Measurements from ENCODE around the gene ZNF423.

ZNF423 gene

DNA sequence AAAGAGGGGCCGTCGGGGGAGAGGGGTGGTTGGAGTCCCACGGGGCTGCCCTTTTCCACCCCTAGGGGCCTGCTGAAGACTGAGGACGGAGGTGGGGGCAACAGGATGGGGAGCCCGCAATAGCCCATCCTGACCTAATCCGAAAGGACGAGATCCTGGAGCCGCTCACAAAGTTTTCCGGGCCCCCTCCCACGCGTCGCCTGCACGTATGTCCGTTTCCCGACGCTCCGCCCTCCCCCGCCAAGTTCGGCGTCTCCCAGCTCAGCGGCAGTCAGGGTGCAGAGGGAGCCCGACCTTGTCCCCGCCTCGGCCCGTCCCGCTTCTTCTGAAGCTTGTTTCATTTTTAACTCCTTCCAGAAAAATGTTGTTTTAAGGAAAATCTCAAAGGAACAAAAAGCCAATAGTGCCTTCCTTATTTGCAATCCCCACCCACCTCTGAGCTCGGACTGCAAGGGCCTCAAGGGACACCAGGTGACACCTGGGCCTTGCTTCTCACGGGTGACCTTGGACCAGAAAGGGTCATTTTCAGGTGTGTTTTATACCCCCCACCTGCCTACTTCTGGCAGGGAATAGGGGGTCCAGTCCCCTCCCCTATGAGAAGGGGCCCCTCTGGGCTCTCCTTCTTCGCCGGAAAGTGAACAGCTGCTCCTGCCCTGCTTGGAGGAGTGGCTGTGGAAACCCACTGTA, 3.4 kb upstream of the ZNF423 start:
- no peak for FAIRE-seq
- DNase-seq (ENCODE audit: insufficient read length, low spot score), result no peak
- TF ChIP-seq POLR2A (IDR thresholded peaks at IDR 0.05; ENCODE audit: low read depth, low read length), result no peak
- TF ChIP-seq PAX5 (IDR thresholded peaks at IDR 0.05; ENCODE audit: insufficient read depth, low read length, severe bottlenecking), result no peak
- no peak for TF ChIP-seq POLR2AphosphoS5 (IDR thresholded peaks at IDR 0.05; ENCODE audit: low read depth, low read length)
- no peak for TF ChIP-seq POU2F2 (IDR thresholded peaks at IDR 0.05; ENCODE audit: low read depth, low read length)
- no peak for TF ChIP-seq SPI1 (IDR thresholded peaks at IDR 0.05; ENCODE audit: low read depth, low read length)
- no peak for TF ChIP-seq TAF1 (IDR thresholded peaks at IDR 0.05; ENCODE audit: low read depth, low read length)

- DNase-seq (ENCODE audit: insufficient read length, low spot score), result no peak
- no peak for TF ChIP-seq PAX5 (IDR thresholded peaks at IDR 0.05; ENCODE audit: insufficient read depth, low read length, severe bottlenecking)
- TF ChIP-seq TAF1 (IDR thresholded peaks at IDR 0.05; ENCODE audit: low read depth, low read length), result no peak
- no peak for TF ChIP-seq POLR2AphosphoS5 (IDR thresholded peaks at IDR 0.05; ENCODE audit: low read depth, low read length)
- no peak for TF ChIP-seq POLR2A (IDR thresholded peaks at IDR 0.05; ENCODE audit: low read depth, low read length)
- no peak for FAIRE-seq
Observed at GRCh38 chr16:49858200-49859124, 2.5 kb upstream of the ZNF423 start.

GRCh38 chr16:49857423-49858181, 1.7 kb upstream of the ZNF423 start:
- FAIRE-seq (no peak), DNase-seq (ENCODE audit: insufficient read length, low spot score) (peak; percentile 79)
- TF ChIP-seq POLR2AphosphoS5 (IDR thresholded peaks at IDR 0.05; ENCODE audit: low read depth, low read length), result no peak
- TF ChIP-seq POU2F2 (IDR thresholded peaks at IDR 0.05; ENCODE audit: low read depth, low read length), result no peak
- TF ChIP-seq PAX5 (IDR thresholded peaks at IDR 0.05; ENCODE audit: insufficient read depth, low read length, severe bottlenecking), result no peak
- TF ChIP-seq TAF1 (IDR thresholded peaks at IDR 0.05; ENCODE audit: low read depth, low read length), result no peak
- no peak for TF ChIP-seq POLR2A (IDR thresholded peaks at IDR 0.05; ENCODE audit: low read depth, low read length)
- TF ChIP-seq SPI1 (IDR thresholded peaks at IDR 0.05; ENCODE audit: low read depth, low read length), result no peak

- no peak for FAIRE-seq
- no peak for DNase-seq (ENCODE audit: insufficient read length, low spot score)
- TF ChIP-seq POLR2A (IDR thresholded peaks at IDR 0.05; ENCODE audit: low read depth, low read length) (no peak), POLR2AphosphoS5 (IDR thresholded peaks at IDR 0.05; ENCODE audit: low read depth, low read length) (no peak), PAX5 (IDR thresholded peaks at IDR 0.05; ENCODE audit: insufficient read depth, low read length, severe bottlenecking) (no peak), POU2F2 (IDR thresholded peaks at IDR 0.05; ENCODE audit: low read depth, low read length) (no peak), SPI1 (IDR thresholded peaks at IDR 0.05; ENCODE audit: low read depth, low read length) (no peak), TAF1 (IDR thresholded peaks at IDR 0.05; ENCODE audit: low read depth, low read length) (no peak)
Observed at GRCh38 chr16:49856672-49857330, 889 bp upstream of the ZNF423 start.

DNA sequence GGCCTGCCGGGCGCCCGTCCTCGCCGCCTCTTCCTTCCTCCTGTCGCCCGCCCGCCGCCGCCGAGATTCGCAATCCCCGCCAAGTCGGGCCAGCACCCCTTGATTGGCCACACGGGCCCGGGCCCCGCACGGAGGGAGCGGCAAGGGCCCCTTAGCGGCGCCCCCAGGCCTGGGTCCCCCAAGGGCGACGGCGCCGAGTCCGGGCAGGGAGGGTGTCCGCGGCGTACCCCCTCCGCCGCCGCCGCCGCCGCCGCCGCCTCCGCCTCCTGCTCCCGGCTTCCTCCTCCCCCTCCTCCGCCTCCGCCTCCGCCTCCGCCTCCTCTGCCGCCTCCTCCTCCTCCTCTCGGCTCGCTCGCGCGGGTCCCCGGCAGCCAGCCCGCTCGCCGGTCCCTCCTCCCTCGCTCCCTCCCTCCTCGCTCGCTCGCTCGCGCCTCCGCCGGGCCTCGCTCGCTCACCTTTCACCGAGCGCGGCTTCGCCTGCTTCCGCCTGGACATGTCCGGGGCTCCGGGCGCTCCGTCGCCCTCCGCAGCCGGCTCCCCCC, 561 bp downstream of the ZNF423 start:
- DNase-seq (ENCODE audit: insufficient read length, low spot score) (no peak), FAIRE-seq (peak; percentile 52)
- no peak for TF ChIP-seq POU2F2 (IDR thresholded peaks at IDR 0.05; ENCODE audit: low read depth, low read length)
- no peak for TF ChIP-seq POLR2AphosphoS5 (IDR thresholded peaks at IDR 0.05; ENCODE audit: low read depth, low read length)
- no peak for TF ChIP-seq POLR2A (IDR thresholded peaks at IDR 0.05; ENCODE audit: low read depth, low read length)
- no peak for TF ChIP-seq SPI1 (IDR thresholded peaks at IDR 0.05; ENCODE audit: low read depth, low read length)
- TF ChIP-seq TAF1 (IDR thresholded peaks at IDR 0.05; ENCODE audit: low read depth, low read length), result no peak

DNA sequence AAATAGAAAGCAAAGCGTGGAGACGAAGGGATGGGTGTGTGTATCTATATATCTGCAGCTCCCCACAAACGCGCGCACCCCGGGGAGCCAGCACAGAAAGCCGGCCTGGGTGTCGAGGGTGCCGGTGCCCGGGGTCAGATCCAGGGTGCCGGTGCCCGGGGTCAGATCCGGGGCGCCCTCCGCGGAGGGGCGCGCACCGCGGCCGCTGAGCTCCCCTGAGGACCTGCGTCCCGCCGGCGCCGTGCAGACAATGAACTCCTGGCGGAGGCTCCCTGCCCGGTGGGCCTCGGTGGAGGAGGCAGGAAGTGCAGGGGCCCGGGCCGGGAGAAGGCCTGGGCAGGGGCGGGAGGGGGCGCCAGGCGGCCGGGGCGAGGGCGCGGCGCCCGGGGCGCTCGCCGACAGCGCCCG, 1.1 kb downstream of the ZNF423 start:
- FAIRE-seq (no peak), DNase-seq (ENCODE audit: insufficient read length, low spot score) (no peak)
- TF ChIP-seq POLR2AphosphoS5 (IDR thresholded peaks at IDR 0.05; ENCODE audit: low read depth, low read length), result no peak
- no peak for TF ChIP-seq PAX5 (IDR thresholded peaks at IDR 0.05; ENCODE audit: insufficient read depth, low read length, severe bottlenecking)
- TF ChIP-seq SPI1 (IDR thresholded peaks at IDR 0.05; ENCODE audit: low read depth, low read length), result no peak
- no peak for TF ChIP-seq POLR2A (IDR thresholded peaks at IDR 0.05; ENCODE audit: low read depth, low read length)
- no peak for TF ChIP-seq POU2F2 (IDR thresholded peaks at IDR 0.05; ENCODE audit: low read depth, low read length)
- no peak for TF ChIP-seq TAF1 (IDR thresholded peaks at IDR 0.05; ENCODE audit: low read depth, low read length)

GRCh38 chr16:49854188-49854795, 1.6 kb downstream of the ZNF423 start:
- FAIRE-seq, result no peak
- DNase-seq (ENCODE audit: insufficient read length, low spot score), result no peak
- TF ChIP-seq PAX5 (IDR thresholded peaks at IDR 0.05; ENCODE audit: insufficient read depth, low read length, severe bottlenecking) (no peak), POU2F2 (IDR thresholded peaks at IDR 0.05; ENCODE audit: low read depth, low read length) (no peak), POLR2A (IDR thresholded peaks at IDR 0.05; ENCODE audit: low read depth, low read length) (no peak), SPI1 (IDR thresholded peaks at IDR 0.05; ENCODE audit: low read depth, low read length) (no peak), TAF1 (IDR thresholded peaks at IDR 0.05; ENCODE audit: low read depth, low read length) (no peak), POLR2AphosphoS5 (IDR thresholded peaks at IDR 0.05; ENCODE audit: low read depth, low read length) (no peak)

DNA sequence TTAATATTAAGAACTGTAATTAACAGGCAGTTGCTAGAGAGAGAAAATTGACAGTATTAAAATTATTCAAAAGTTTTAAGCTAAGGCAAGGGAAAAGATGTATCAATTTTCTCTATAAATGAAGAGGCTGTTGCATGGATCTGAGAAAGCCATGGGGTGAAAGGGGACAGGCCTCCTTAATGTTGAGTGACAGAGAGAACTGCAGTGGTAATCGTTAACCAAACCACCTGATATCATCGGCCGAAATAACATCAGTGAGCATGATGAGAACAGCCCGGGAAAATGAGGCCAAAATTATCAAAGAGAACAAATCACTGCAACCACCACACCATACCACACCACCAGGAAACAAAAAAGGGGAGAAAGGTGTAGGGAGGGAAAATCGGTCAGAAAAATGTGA, 3.6 kb downstream of the ZNF423 start:
- DNase-seq (ENCODE audit: insufficient read length, low spot score), result no peak
- TF ChIP-seq SPI1 (IDR thresholded peaks at IDR 0.05; ENCODE audit: low read depth, low read length) (no peak), POU2F2 (IDR thresholded peaks at IDR 0.05; ENCODE audit: low read depth, low read length) (no peak), PAX5 (IDR thresholded peaks at IDR 0.05; ENCODE audit: insufficient read depth, low read length, severe bottlenecking) (no peak), POLR2A (IDR thresholded peaks at IDR 0.05; ENCODE audit: low read depth, low read length) (no peak), TAF1 (IDR thresholded peaks at IDR 0.05; ENCODE audit: low read depth, low read length) (no peak), POLR2AphosphoS5 (IDR thresholded peaks at IDR 0.05; ENCODE audit: low read depth, low read length) (no peak)
- FAIRE-seq, result no peak

All from GM12891 (cell line).